Esophagus (tissue), 2 donors: ENCODE data around the gene ZFAND4. TPM values are rescaled to one million over a fixed set of nuclear protein-coding genes. Genes with fewer than 3 reads are reported as not detected.
A peak's percentile ranks its signal among the peaks of the same experiment; 100 is the strongest.
"Not testable (repeated sequence)": the region's sequence is repeated elsewhere in the genome, so short reads cannot be mapped to it uniquely, and the experiment has no call there.

ENCODE experiments used
- H3K27ac ChIP-seq, 2 donors: one replicate each; pipeline ENCODE4 v1.5.1; 2013; ENCODE audit warnings: low read depth in 2 of 2, mild to moderate bottlenecking in 2 of 2, inconsistent platforms in 1 of 2, low read length in 1 of 2, moderate library complexity in 1 of 2
- H3K27me3 ChIP-seq, 2 donors: one replicate each; pipeline ENCODE4 v1.6.1; 2013; ENCODE audit warnings: low read length in 2 of 2, control low read depth in 1 of 2, mild to moderate bottlenecking in 1 of 2; ENCODE audit not compliant: insufficient read depth in 2 of 2, control insufficient read depth in 1 of 2
- H3K36me3 ChIP-seq, 2 donors: one replicate each; pipeline ENCODE4 v1.6.1; 2013; ENCODE audit warnings: low read length in 1 of 2; ENCODE audit not compliant: control insufficient read depth in 2 of 2, insufficient read depth in 2 of 2
- H3K4me1 ChIP-seq, 2 donors: one replicate each; pipeline ENCODE4 v1.6.1; 2013; ENCODE audit warnings: low read length in 1 of 2; ENCODE audit not compliant: control insufficient read depth in 2 of 2, insufficient read depth in 2 of 2
- H3K4me3 ChIP-seq, 2 donors: one replicate each; pipeline ENCODE4 v1.5.1; 2013; ENCODE audit warnings: low read length in 2 of 2, mild to moderate bottlenecking in 2 of 2, low read depth in 1 of 2, moderate library complexity in 1 of 2
- H3K9me3 ChIP-seq, 2 donors: one replicate each; pipeline ENCODE4 v1.6.1; 2013; ENCODE audit warnings: mild to moderate bottlenecking in 2 of 2, low read depth in 1 of 2, low read length in 1 of 2, moderate library complexity in 1 of 2; ENCODE audit not compliant: control insufficient read depth in 2 of 2, insufficient read depth in 1 of 2
- WGBS, 2 donors: extraction: QIAGEN DNeasy Blood & Tissue Kit; methylation state at CpG; one replicate each; pipeline ENCODE4 v1.1.7; 2013; 5-methylcytosine and 5-hydroxymethylcytosine counted together
- polyA plus RNA-seq, 2 donors: library from polyadenylated mRNA; stranded (reverse); fragments of 200-250 nt; gene quantifications; one replicate each; pipeline ENCODE4 v1.2.3, GENCODE V29; 2013
- donor health status: healthy with polysubstance abuse.
- donor health status: Bipolar disorder and iron deficiency.

Gene ZFAND4
- polyA plus RNA-seq, result 1 to 10 TPM; 1.9 to 2.2 TPM

GRCh38 chr10:45672181-45673073 lies at the start of gene ZFAND4:
ZFAND4 (minus strand) TSS chr10:45672772; CDS start chr10:45663725, 9,047 bp downstream.
- Histone ChIP-seq H3K4me1 (no peaks in the 10 kb centered on the region), H3K9me3 (no peaks in the 10 kb centered on the region), H3K36me3 (no peaks in the 10 kb centered on the region), H3K4me3 (peak within 1 kb of the TSS; percentile 80 to 83), H3K27ac (peak within 1 kb of the TSS; percentile 32 to 79), H3K27me3 (no peaks in the 10 kb centered on the region)
- 1% methylated on average over 80 to 96 of the region's 96 CpGs for WGBS, 2 donors

- not testable (repeated sequence) for H3K9me3 ChIP-seq, H3K36me3 ChIP-seq, H3K27me3 ChIP-seq, H3K4me3 ChIP-seq, H3K4me1 ChIP-seq, H3K27ac ChIP-seq
- 64 to 77% methylated on average over 8 to 9 of the region's 10 CpGs for WGBS, 2 donors
Measured at GRCh38 chr10:45721503-45721902, 48.9 kb upstream of the ZFAND4 start.

- WGBS, 2 donors, result 67 to 75% methylated on average over 1 of the region's 1 CpG
- H3K4me3 ChIP-seq, result not testable (repeated sequence)
Measured at GRCh38 chr10:45717642-45718041, 45.1 kb upstream of the ZFAND4 start.

DNA sequence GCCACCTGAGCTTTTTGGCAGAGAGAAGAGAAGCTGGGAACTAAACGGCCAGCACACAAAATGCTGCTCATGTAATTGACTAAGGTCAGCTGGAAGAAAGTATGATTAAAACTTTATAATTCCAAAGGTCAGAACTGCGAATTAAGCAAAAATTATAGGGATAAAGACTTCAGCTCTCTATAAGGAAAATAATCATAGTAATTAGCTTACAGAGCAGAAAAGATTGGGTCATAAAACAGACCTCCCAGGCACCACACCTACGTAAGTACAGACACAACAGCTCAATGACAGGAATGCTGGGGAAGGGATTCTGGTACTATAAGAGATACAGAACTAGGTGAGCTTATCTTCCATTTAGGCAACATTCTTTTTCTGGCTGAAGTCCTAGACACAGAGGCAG lies 44.5 kb upstream of the ZFAND4 start:
- not testable (repeated sequence) for H3K36me3 ChIP-seq, H3K4me1 ChIP-seq, H3K27ac ChIP-seq, H3K27me3 ChIP-seq, H3K9me3 ChIP-seq, H3K4me3 ChIP-seq
- 59 to 71% methylated on average over 3 of the region's 3 CpGs for WGBS, 2 donors

More at GRCh38 chr10:45717642-45718041, 45.1 kb upstream of the ZFAND4 start:
- H3K27me3 ChIP-seq, H3K4me1 ChIP-seq, H3K9me3 ChIP-seq, H3K27ac ChIP-seq, H3K36me3 ChIP-seq: not testable (repeated sequence)

- not testable (repeated sequence) for H3K36me3 ChIP-seq, H3K9me3 ChIP-seq, H3K4me3 ChIP-seq, H3K27ac ChIP-seq, H3K4me1 ChIP-seq, H3K27me3 ChIP-seq
- 72 to 75% methylated on average over 2 of the region's 5 CpGs for WGBS, 2 donors
Measured at GRCh38 chr10:45711223-45711622, 38.7 kb upstream of the ZFAND4 start.

GRCh38 chr10:45710200-45710796 lies 37.7 kb upstream of the ZFAND4 start:
- H3K4me1 ChIP-seq, H3K9me3 ChIP-seq, H3K27me3 ChIP-seq, H3K27ac ChIP-seq, H3K36me3 ChIP-seq, H3K4me3 ChIP-seq: not testable (repeated sequence)
- whole genome bisulfite sequencing, 2 donors, result 38 to 44% methylated on average over 2 of the region's 3 CpGs

DNA sequence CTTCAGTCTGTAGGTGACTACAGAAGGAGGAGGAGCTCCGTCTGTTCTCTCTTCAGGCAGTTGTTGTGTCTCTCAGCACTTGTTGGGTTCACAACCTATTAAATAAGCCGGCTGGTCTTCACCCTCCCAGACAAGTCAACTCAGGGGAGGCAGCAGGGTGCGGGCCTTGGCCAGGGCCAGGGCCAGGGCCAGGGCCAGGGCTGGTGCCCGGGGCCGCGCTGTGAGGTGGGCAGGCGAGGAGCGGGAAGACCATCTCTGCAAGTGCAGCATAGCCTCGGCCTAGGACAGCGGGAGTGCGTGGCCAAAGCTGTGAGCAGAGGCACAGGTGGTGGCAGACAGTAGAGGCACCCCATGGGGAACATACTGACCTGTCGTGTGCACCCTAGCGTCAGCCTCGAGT lies 5.9 kb upstream of the ZFAND4 start:
- not testable (repeated sequence) for H3K27me3 ChIP-seq, H3K36me3 ChIP-seq, H3K4me3 ChIP-seq, H3K27ac ChIP-seq, H3K9me3 ChIP-seq, H3K4me1 ChIP-seq
- 91 to 92% methylated on average over 8 to 13 of the region's 14 CpGs for WGBS, 2 donors

GRCh38 chr10:45675388-45675787 lies 2.8 kb upstream of the ZFAND4 start:
- no peaks in the 10 kb centered on the region for H3K27me3 ChIP-seq
- H3K4me3 ChIP-seq, result no peak overlapping the region
- no peak overlapping the region for H3K27ac ChIP-seq
- H3K4me1 ChIP-seq, result no peaks in the 10 kb centered on the region
- H3K9me3 ChIP-seq, result no peaks in the 10 kb centered on the region
- WGBS, 2 donors, result 87 to 91% methylated on average over 8 of the region's 8 CpGs
- H3K36me3 ChIP-seq, result no peaks in the 10 kb centered on the region

- Histone ChIP-seq H3K4me3 (peak overlapping the region; percentile 80 to 83), H3K36me3 (no peaks in the 10 kb centered on the region), H3K9me3 (no peaks in the 10 kb centered on the region), H3K27ac (peak overlapping the region; percentile 32 to 79), H3K27me3 (no peaks in the 10 kb centered on the region), H3K4me1 (no peaks in the 10 kb centered on the region)
- 41 to 45% methylated on average over 19 of the region's 19 CpGs for WGBS, 2 donors
Measured at GRCh38 chr10:45673074-45673648, 589 bp upstream of the ZFAND4 start.
